OCI-LY1 (cell line): ENCODE measurements around the gene CDC42EP2.

Experiments used
- EZH2 ChIP-seq: fragments of 200-600 bp; sonication (generic), shearing (Covaris generic); IDR thresholded peaks from 2 replicates; pipeline ENCODE4 v1.8.0; 2017; ENCODE audit warnings: borderline replicate concordance, mixed run types, mild to moderate bottlenecking, antibody characterized with exemption, low read length, moderate library complexity, mixed read lengths
- TF ChIP-seq, protein P1 (sequence below): fragments of 200-600 bp; sonication (generic), shearing (Covaris generic); IDR thresholded peaks from 2 replicates; pipeline ENCODE4 v1.5.1; 2017; ENCODE audit warnings: mild to moderate bottlenecking, antibody characterized with exemption, low read length, moderate library complexity, mixed read lengths

DNA sequence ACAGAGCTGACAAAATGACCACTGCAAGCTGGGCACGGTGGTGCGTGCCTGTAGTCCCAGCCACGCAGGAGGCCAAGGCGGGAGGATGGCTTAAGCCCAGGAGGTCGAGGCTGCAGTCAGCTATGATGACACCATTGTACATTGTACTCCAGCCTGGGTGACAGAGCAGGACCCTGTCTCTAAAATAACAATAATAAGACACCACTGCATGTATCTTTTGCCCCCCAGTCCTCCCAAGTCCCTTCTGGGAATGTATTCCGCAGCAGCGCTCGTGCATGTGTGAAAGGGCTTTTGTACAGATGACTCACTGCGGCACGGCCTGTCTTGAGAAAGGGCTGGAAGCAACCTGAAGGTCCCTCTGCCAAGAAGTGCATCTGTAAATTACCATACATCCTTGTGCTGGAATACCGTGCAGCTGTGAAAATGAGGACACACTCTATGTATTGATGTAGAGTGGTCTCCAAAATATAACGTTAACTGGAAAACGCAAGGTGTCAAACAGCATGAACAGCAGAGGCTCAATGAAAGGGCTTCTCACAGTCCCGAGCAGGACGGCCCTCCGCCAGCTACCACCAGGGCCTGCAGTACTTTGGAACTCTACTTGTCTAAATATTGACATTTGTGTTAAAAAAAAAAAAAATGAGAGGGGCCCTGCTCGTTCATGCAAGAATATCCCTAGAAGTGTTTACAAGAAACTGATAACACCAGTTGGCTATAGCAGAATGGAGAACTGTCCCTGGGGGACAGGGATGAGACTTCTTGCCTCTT is 9.0 kb upstream of the CDC42EP2 start:
- TF ChIP-seq, protein P1, sequence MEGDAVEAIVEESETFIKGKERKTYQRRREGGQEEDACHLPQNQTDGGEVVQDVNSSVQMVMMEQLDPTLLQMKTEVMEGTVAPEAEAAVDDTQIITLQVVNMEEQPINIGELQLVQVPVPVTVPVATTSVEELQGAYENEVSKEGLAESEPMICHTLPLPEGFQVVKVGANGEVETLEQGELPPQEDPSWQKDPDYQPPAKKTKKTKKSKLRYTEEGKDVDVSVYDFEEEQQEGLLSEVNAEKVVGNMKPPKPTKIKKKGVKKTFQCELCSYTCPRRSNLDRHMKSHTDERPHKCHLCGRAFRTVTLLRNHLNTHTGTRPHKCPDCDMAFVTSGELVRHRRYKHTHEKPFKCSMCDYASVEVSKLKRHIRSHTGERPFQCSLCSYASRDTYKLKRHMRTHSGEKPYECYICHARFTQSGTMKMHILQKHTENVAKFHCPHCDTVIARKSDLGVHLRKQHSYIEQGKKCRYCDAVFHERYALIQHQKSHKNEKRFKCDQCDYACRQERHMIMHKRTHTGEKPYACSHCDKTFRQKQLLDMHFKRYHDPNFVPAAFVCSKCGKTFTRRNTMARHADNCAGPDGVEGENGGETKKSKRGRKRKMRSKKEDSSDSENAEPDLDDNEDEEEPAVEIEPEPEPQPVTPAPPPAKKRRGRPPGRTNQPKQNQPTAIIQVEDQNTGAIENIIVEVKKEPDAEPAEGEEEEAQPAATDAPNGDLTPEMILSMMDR, result no peak
- no peak for TF ChIP-seq EZH2
